Mammary epithelial cell (primary cell): ENCODE data around the gene BCO1.

Experiments used
- EZH2 ChIP-seq: IDR thresholded peaks from 2 replicates; pipeline ENCODE4 v1.6.1; 2012; ENCODE audit warnings: low read length, inconsistent platforms, borderline replicate concordance
- TF ChIP-seq, protein P1 (sequence below), 2 donors: IDR thresholded peaks in 1 of 2; conservative IDR thresholded peaks in 1 of 2; 2 replicates each; pipeline ENCODE4 v1.5.1; 2011 to 2012; ENCODE audit warnings: inconsistent platforms in 2 of 2, low read length in 2 of 2, mild to moderate bottlenecking in 2 of 2, control low read depth in 1 of 2, low read depth in 1 of 2; ENCODE audit not compliant: insufficient read depth in 1 of 2; ENCODE audit errors: extremely low read depth in 1 of 2

DNA sequence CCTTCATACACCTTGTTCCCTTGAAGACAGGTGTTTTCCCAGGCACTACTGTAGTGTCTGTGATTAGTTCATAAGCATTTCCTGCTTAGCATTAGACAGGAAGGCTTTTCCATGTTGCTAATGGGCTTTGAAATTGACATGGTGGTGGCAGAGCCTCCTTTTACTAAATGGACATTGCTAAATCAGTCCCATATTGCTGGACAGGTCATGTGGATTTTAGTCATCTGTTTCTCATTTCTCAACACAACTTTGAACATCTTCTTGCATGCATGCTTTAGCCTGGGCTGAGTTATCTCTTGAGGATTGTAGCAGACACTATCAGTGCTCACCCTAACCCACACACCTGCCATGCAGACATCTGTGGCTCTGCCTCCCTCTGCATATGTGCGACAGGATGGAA is 13.7 kb upstream of the BCO1 start:
- TF ChIP-seq, protein P1, sequence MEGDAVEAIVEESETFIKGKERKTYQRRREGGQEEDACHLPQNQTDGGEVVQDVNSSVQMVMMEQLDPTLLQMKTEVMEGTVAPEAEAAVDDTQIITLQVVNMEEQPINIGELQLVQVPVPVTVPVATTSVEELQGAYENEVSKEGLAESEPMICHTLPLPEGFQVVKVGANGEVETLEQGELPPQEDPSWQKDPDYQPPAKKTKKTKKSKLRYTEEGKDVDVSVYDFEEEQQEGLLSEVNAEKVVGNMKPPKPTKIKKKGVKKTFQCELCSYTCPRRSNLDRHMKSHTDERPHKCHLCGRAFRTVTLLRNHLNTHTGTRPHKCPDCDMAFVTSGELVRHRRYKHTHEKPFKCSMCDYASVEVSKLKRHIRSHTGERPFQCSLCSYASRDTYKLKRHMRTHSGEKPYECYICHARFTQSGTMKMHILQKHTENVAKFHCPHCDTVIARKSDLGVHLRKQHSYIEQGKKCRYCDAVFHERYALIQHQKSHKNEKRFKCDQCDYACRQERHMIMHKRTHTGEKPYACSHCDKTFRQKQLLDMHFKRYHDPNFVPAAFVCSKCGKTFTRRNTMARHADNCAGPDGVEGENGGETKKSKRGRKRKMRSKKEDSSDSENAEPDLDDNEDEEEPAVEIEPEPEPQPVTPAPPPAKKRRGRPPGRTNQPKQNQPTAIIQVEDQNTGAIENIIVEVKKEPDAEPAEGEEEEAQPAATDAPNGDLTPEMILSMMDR (conservative IDR thresholded peaks at IDR 0.05 in 1 of 2, IDR thresholded peaks at IDR 0.05 in 1 of 2; ENCODE audit: extremely low read depth in 1 of 2, insufficient read depth in 1 of 2, low read depth in 1 of 2, low read length in 2 of 2), result no peak
- TF ChIP-seq EZH2, result no peak
